Measurements from ENCODE around the gene PRSS1.

DNA sequence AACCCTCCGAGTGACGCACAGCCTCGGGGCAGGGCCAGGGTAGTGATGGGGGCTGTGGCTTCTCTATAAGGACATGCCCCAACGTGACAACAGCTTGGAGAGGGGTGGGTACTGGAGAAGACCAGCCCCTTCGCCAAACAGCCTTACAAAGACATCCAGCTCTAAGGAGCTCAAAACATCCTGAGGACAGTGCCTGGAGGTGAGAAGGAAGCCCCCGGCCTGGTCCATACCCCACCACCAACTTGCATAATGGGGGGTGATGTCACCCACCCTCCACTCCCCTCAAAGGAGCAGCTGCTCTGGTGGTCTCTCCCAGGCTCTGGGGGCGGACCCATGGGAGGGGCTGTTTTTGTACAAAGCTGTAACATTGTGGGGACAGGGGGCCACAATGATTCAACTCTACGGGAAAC lies 36.6 kb downstream of the PRSS1 start:
- TF ChIP-seq SMC3 (conservative IDR thresholded peaks at IDR 0.05; ENCODE audit: poor library complexity) (no peak), CTCF (IDR thresholded peaks at IDR 0.05; ENCODE audit: poor library complexity, severe bottlenecking) (no peak), EP300 (conservative IDR thresholded peaks at IDR 0.05; ENCODE audit: poor library complexity, severe bottlenecking) (no peak), EZH2 (IDR thresholded peaks at IDR 0.05; ENCODE audit: borderline replicate concordance, insufficient read depth, low read length, poor library complexity, severe bottlenecking) (no peak), POLR2AphosphoS5 (IDR thresholded peaks at IDR 0.05) (no peak), TAF1 (IDR thresholded peaks at IDR 0.05; ENCODE audit: low read depth) (no peak)
- TF ChIP-seq, protein P1, sequence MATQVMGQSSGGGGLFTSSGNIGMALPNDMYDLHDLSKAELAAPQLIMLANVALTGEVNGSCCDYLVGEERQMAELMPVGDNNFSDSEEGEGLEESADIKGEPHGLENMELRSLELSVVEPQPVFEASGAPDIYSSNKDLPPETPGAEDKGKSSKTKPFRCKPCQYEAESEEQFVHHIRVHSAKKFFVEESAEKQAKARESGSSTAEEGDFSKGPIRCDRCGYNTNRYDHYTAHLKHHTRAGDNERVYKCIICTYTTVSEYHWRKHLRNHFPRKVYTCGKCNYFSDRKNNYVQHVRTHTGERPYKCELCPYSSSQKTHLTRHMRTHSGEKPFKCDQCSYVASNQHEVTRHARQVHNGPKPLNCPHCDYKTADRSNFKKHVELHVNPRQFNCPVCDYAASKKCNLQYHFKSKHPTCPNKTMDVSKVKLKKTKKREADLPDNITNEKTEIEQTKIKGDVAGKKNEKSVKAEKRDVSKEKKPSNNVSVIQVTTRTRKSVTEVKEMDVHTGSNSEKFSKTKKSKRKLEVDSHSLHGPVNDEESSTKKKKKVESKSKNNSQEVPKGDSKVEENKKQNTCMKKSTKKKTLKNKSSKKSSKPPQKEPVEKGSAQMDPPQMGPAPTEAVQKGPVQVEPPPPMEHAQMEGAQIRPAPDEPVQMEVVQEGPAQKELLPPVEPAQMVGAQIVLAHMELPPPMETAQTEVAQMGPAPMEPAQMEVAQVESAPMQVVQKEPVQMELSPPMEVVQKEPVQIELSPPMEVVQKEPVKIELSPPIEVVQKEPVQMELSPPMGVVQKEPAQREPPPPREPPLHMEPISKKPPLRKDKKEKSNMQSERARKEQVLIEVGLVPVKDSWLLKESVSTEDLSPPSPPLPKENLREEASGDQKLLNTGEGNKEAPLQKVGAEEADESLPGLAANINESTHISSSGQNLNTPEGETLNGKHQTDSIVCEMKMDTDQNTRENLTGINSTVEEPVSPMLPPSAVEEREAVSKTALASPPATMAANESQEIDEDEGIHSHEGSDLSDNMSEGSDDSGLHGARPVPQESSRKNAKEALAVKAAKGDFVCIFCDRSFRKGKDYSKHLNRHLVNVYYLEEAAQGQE (IDR thresholded peaks at IDR 0.05; ENCODE audit: borderline replicate concordance) = no peak
